Uterus (tissue), 4 donors: ENCODE results near the gene MAP2K7. TPM values are rescaled to one million over a fixed set of nuclear protein-coding genes. Genes with fewer than 3 reads are reported as not detected.

ENCODE experiments used
- DNase-seq, 2 donors: peaks; one replicate each; pipeline ENCODE4 v3.0.0-alpha.2; 2019 to 2020
- H3K27ac ChIP-seq, 2 donors: fragments of 200-600 bp; sonication (generic); 1 replicate in 1 of 2; 2 replicates in 1 of 2; pipeline ENCODE4 v1.5.1; 2016 to 2018
- H3K27me3 ChIP-seq, 2 donors: fragments of 200-600 bp; sonication (generic); one replicate each; pipeline ENCODE4 v1.5.1; 2018 to 2019; ENCODE audit warnings: control low read depth in 1 of 2
- H3K36me3 ChIP-seq, 2 donors: fragments of 200-600 bp; sonication (generic); one replicate each; pipeline ENCODE4 v1.5.1; 2019; ENCODE audit warnings: control low read depth in 1 of 2
- H3K4me1 ChIP-seq, 2 donors: fragments of 200-600 bp; sonication (generic); one replicate each; pipeline ENCODE4 v1.5.1; 2018 to 2019; ENCODE audit warnings: control low read depth in 1 of 2
- H3K4me3 ChIP-seq, 2 donors: fragments of 200-600 bp; sonication (generic); 1 replicate in 1 of 2; 2 replicates in 1 of 2; pipeline ENCODE4 v1.5.1; 2018 to 2019; ENCODE audit warnings: mild to moderate bottlenecking in 1 of 2
- H3K9me3 ChIP-seq, 2 donors: fragments of 200-600 bp; sonication (generic); one replicate each; pipeline ENCODE4 v1.5.1; 2019; ENCODE audit warnings: control low read depth in 1 of 2
- POLR2A ChIP-seq, 2 donors: fragments of 450-650 bp; IDR thresholded peaks; one replicate each; pipeline ENCODE4 v1.6.1; 2016; ENCODE audit warnings: antibody characterized with exemption in 2 of 2, mild to moderate bottlenecking in 1 of 2, moderate library complexity in 1 of 2
- intact Hi-C: fragments of 100-400 bp; cut with DNase I; formaldehyde crosslinking; loops from one replicate; pipeline ENCODE4 v1.15.1; 2023; ENCODE audit warnings: low total_unique reads
- total RNA-seq, 4 donors: library from RNA; depleted of rRNA in 3 of 4; stranded (reverse); fragments of >200 nt in 3 of 4; gene quantifications; one replicate each; pipeline versions ENCODE4 v1.1.0 to v1.2.4, GENCODE V29; 2014 to 2023
- TF ChIP-seq, protein P1 (sequence below), 4 experiments: fragments of 200-600 bp in 2 of 4; fragments of 450-650 bp in 2 of 4; sonication (generic) in 2 of 4; IDR thresholded peaks; one replicate each; pipeline ENCODE4 v1.5.1; 2016 to 2019; ENCODE audit warnings: antibody characterized with exemption in 4 of 4, mild to moderate bottlenecking in 2 of 4, moderate library complexity in 1 of 4
- donor health status: DM: yes; HTN: yes; CAD: no.

Gene MAP2K7
- total RNA-seq, 4 donors from 2014 or later, result 0.59 to 40.2 (median 9.4) TPM

DNA sequence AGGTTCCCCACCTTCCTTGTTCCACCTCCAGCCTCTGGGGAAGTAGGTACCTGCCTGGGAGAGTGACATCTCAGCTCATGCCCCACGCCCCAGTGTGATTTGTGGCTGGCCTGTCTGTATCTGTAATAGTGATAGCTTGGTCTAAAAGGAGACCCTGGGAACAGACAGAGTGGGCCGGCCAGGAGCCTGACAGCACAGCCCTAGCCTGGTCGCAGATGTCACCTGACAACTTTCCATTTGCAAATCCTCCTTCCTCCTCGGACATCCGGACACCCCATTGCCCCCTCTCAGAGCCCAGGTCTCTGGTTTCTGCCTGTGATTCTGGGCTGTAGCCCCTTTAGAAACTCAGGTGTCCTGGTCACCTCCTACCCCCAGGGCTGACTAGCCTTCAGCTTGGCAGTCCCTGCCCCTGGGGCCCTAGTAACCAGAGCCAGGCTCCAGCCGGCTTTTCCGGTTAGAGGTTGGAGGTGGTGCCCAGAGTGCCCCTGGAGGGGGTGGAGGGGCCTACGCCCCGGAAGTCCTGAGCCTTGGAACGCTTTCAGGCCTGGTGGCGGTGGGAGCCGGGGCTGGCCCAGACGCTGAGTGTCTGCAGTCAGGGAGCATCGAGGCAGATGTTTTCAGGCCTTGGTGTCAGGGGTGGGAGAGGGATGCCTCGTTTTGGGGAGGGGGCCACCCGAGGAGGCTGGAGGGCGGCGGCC lies 8.9 kb upstream of the MAP2K7 start:
- Histone ChIP-seq H3K4me3 (no peak overlapping the region), H3K4me1 (no peaks in the 10 kb centered on the region), H3K36me3 (no peaks in the 10 kb centered on the region), H3K27ac (no peak overlapping the region), H3K27me3 (no peaks in the 10 kb centered on the region), H3K9me3 (no peaks in the 10 kb centered on the region)
- intact Hi-C loops, result no loop called here
- no peak for DNase-seq
- TF ChIP-seq POLR2A (IDR thresholded peaks at IDR 0.05), result no peak
- TF ChIP-seq, protein P1, sequence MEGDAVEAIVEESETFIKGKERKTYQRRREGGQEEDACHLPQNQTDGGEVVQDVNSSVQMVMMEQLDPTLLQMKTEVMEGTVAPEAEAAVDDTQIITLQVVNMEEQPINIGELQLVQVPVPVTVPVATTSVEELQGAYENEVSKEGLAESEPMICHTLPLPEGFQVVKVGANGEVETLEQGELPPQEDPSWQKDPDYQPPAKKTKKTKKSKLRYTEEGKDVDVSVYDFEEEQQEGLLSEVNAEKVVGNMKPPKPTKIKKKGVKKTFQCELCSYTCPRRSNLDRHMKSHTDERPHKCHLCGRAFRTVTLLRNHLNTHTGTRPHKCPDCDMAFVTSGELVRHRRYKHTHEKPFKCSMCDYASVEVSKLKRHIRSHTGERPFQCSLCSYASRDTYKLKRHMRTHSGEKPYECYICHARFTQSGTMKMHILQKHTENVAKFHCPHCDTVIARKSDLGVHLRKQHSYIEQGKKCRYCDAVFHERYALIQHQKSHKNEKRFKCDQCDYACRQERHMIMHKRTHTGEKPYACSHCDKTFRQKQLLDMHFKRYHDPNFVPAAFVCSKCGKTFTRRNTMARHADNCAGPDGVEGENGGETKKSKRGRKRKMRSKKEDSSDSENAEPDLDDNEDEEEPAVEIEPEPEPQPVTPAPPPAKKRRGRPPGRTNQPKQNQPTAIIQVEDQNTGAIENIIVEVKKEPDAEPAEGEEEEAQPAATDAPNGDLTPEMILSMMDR (IDR thresholded peaks at IDR 0.05), result no peak

DNA sequence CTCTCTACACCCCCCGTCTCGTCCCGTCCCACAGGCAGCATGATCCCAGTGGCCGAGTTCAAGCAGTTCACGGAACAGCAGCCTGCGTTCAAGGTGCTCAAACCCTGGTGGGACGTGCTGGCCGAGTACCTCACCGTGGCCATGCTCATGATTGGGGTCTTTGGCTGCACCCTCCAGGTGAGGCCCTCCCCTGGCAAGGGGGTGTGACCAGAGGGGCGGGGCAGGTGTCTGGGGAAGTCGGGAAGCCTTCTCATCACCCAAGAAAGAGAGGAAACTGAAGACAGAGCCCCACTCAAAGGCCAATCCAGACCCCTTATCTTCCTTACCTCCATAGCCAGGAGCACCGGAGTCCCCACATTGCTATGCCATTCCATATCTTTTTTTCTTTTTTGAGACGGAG lies 8.1 kb upstream of the MAP2K7 start:
- intact Hi-C loops, result no loop called here

GRCh38 chr19:7897292-7897691 lies 6.4 kb upstream of the MAP2K7 start:
- TF ChIP-seq POLR2A (IDR thresholded peaks at IDR 0.05), result no peak
- TF ChIP-seq, protein P1 (IDR thresholded peaks at IDR 0.05), result no peak
- H3K36me3 ChIP-seq, result no peaks in the 10 kb centered on the region
- H3K27me3 ChIP-seq, result no peaks in the 10 kb centered on the region
- H3K4me3 ChIP-seq, result no peak overlapping the region
- no peaks in the 10 kb centered on the region for H3K4me1 ChIP-seq
- H3K9me3 ChIP-seq, result no peaks in the 10 kb centered on the region
- no peak overlapping the region for H3K27ac ChIP-seq
- intact Hi-C loops, result no loop called here
- DNase-seq, result no peak

More for the DNA sequence above, 8.1 kb upstream of the MAP2K7 start:
- no peak for TF ChIP-seq POLR2A (IDR thresholded peaks at IDR 0.05)
- TF ChIP-seq, protein P1 (IDR thresholded peaks at IDR 0.05), result no peak
- H3K4me1 ChIP-seq, result no peaks in the 10 kb centered on the region
- DNase-seq, result no peak
- H3K27ac ChIP-seq, result no peak overlapping the region
- no peaks in the 10 kb centered on the region for H3K27me3 ChIP-seq
- no peaks in the 10 kb centered on the region for H3K36me3 ChIP-seq
- no peak overlapping the region for H3K4me3 ChIP-seq
- no peaks in the 10 kb centered on the region for H3K9me3 ChIP-seq

DNA sequence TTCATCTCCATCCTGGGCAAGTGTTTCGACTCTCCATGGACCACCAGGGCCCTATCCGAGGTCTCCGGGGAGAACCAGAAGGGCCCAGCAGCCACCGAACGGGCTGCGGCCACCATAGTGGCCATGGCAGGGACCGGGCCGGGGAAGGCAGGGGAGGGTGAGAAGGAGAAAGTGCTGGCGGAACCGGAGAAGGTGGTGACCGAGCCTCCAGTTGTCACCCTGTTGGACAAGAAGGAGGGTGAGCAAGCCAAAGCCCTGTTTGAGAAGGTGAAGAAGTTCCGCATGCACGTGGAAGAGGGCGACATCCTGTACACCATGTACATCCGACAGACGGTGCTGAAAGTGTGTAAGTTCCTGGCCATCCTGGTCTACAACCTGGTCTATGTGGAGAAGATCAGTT lies 4.7 kb upstream of the MAP2K7 start:
- Histone ChIP-seq H3K4me3 (no peak overlapping the region), H3K27ac (no peak overlapping the region), H3K27me3 (no peaks in the 10 kb centered on the region), H3K9me3 (no peaks in the 10 kb centered on the region), H3K36me3 (no peaks in the 10 kb centered on the region), H3K4me1 (peaks cover 0 to 4% of the 10 kb centered on the region in 2 donors)
- no peak for DNase-seq
- TF ChIP-seq POLR2A (IDR thresholded peaks at IDR 0.05), result no peak
- TF ChIP-seq, protein P1 (IDR thresholded peaks at IDR 0.05), result no peak
- intact Hi-C loops, result no loop called here

DNA sequence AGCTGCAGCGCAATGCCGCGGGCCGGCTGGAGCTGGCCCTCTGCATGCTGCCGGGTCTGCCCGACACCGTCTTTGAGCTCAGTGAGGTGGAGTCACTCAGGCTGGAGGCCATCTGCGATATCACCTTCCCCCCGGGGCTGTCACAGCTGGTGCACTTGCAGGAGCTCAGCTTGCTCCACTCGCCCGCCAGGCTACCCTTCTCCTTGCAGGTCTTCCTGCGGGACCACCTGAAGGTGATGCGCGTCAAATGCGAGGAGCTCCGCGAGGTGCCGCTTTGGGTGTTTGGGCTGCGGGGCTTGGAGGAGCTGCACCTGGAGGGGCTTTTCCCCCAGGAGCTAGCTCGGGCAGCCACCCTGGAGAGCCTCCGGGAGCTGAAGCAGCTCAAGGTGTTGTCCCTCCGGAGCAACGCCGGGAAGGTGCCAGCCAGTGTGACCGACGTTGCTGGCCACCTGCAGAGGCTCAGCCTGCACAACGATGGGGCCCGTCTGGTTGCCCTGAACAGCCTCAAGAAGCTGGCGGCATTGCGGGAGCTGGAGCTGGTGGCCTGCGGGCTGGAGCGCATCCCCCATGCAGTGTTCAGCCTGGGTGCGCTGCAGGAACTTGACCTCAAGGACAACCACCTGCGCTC lies 3.8 kb upstream of the MAP2K7 start:
- Histone ChIP-seq H3K4me1 (peaks cover 3 to 8% of the 10 kb centered on the region in 2 donors), H3K27me3 (no peaks in the 10 kb centered on the region), H3K9me3 (no peaks in the 10 kb centered on the region), H3K36me3 (no peaks in the 10 kb centered on the region), H3K4me3 (no peak overlapping the region), H3K27ac (no peak overlapping the region)
- TF ChIP-seq POLR2A (IDR thresholded peaks at IDR 0.05), result no peak
- TF ChIP-seq, protein P1 (IDR thresholded peaks at IDR 0.05), result no peak
- intact Hi-C loops, result no loop called here
- no peak for DNase-seq
